ENCODE data around the gene PELI3. TPM values are rescaled to one million over a fixed set of nuclear protein-coding genes. Genes with fewer than 3 reads are reported as not detected.

Gene PELI3
- total RNA-seq, 2 donors from 2014 or later = 12.7 to 20.7 TPM

- no peaks in the 10 kb centered on the region for H3K9me3 ChIP-seq
- no peak overlapping the region for H3K4me3 ChIP-seq
- peaks cover 0 to 23% of the 10 kb centered on the region in 2 donors for H3K4me1 ChIP-seq
- TF ChIP-seq CTCF (IDR thresholded peaks at IDR 0.05) = no peak
- no peak for DNase-seq (ENCODE audit: low spot score)
- no peak overlapping the region for H3K27ac ChIP-seq
- H3K36me3 ChIP-seq = no peaks in the 10 kb centered on the region
- H3K27me3 ChIP-seq = no peaks in the 10 kb centered on the region
Observed at GRCh38 chr11:66464916-66465315, 1.8 kb upstream of the PELI3 start.

- TF ChIP-seq CTCF (IDR thresholded peaks at IDR 0.05) = no peak
- peak overlapping the region; percentile 56 to 76 for H3K4me3 ChIP-seq
- H3K4me1 ChIP-seq = peaks cover 0 to 23% of the 10 kb centered on the region in 2 donors
- no peak for DNase-seq (ENCODE audit: low spot score)
- H3K9me3 ChIP-seq = no peaks in the 10 kb centered on the region
- H3K27ac ChIP-seq = peak overlapping the region; percentile 79 to 81
- no peaks in the 10 kb centered on the region for H3K36me3 ChIP-seq
- no peaks in the 10 kb centered on the region for H3K27me3 ChIP-seq
Observed at GRCh38 chr11:66465373-66466224, 1.1 kb upstream of the PELI3 start.

GRCh38 chr11:66467034-66467659, 442 bp downstream of the PELI3 start:
- Histone ChIP-seq H3K4me1 (peaks cover 0 to 23% of the 10 kb centered on the region in 2 donors), H3K36me3 (peaks cover 2% of the 10 kb centered on the region), H3K4me3 (peak overlapping the region; percentile 56 to 76), H3K9me3 (no peaks in the 10 kb centered on the region), H3K27me3 (no peaks in the 10 kb centered on the region), H3K27ac (peak overlapping the region; percentile 59 to 79)
- no peak for DNase-seq (ENCODE audit: low spot score)
- TF ChIP-seq CTCF (IDR thresholded peaks at IDR 0.05) = peak in 1 of 2 donors; percentile 23

- Histone ChIP-seq H3K4me3 (peak overlapping the region in 1 of 2 donors; percentile 76), H3K4me1 (peaks cover 0 to 23% of the 10 kb centered on the region in 2 donors), H3K9me3 (no peaks in the 10 kb centered on the region), H3K27me3 (no peaks in the 10 kb centered on the region), H3K36me3 (peaks cover 8% of the 10 kb centered on the region), H3K27ac (peak overlapping the region in 1 of 2 donors; percentile 59)
- no peak for DNase-seq (ENCODE audit: low spot score)
- no peak for TF ChIP-seq CTCF (IDR thresholded peaks at IDR 0.05)
Observed at GRCh38 chr11:66467756-66468155, 1.1 kb downstream of the PELI3 start.

GRCh38 chr11:66468691-66469090, 2.0 kb downstream of the PELI3 start:
- peaks cover 0 to 23% of the 10 kb centered on the region in 2 donors for H3K4me1 ChIP-seq
- H3K36me3 ChIP-seq = peaks cover 16% of the 10 kb centered on the region
- no peak for TF ChIP-seq CTCF (IDR thresholded peaks at IDR 0.05)
- no peaks in the 10 kb centered on the region for H3K27me3 ChIP-seq
- H3K27ac ChIP-seq = no peak overlapping the region
- no peaks in the 10 kb centered on the region for H3K9me3 ChIP-seq
- no peak for DNase-seq (ENCODE audit: low spot score)
- H3K4me3 ChIP-seq = no peak overlapping the region
